ENCODE results near the gene GFER. TPM values are rescaled to one million over a fixed set of nuclear protein-coding genes. Genes with fewer than 3 reads are reported as not detected.

GFER gene
- total and polyA plus RNA-seq, 9 of the 15 experiments (the other 6 are each of a cell fraction or from before 2014, with no cell fraction given) = 4.3 to 53.7 (median 19.8) TPM

- peak; percentile 70 for TF ChIP-seq ZNF592 (IDR thresholded peaks at IDR 0.05)
- peak; percentile 73 for TF ChIP-seq ETS1 (conservative IDR thresholded peaks at IDR 0.05; ENCODE audit: control insufficient read depth, low read depth, low read length)
- peak; percentile 88 for TF ChIP-seq TAF1 (IDR thresholded peaks at IDR 0.05; ENCODE audit: control insufficient read depth, extremely low read depth, insufficient read depth, low read length, severe bottlenecking)
- TF ChIP-seq MLLT1 (IDR thresholded peaks at IDR 0.05) = no peak
- no peak for TF ChIP-seq ZFPM2 (CRISPR knock-in tag; IDR thresholded peaks at IDR 0.05)
- TF ChIP-seq TAF15 (IDR thresholded peaks at IDR 0.05; ENCODE audit: low read depth, low read length) = no peak
- no peak for TF ChIP-seq NELFE (IDR thresholded peaks at IDR 0.05; ENCODE audit: insufficient read depth, insufficient read length)
- peak; percentile 79; the same call in 1 of the 2 replicates for TF ChIP-seq ZBTB7A (IDR thresholded peaks at IDR 0.05; ENCODE audit: borderline replicate concordance, control insufficient read depth, low read depth, low read length)
- TF ChIP-seq GABPB1 (CRISPR knock-in tag; IDR thresholded peaks at IDR 0.05) = peak; percentile 81
- no peak for TF ChIP-seq ASH1L (IDR thresholded peaks at IDR 0.05; ENCODE audit: borderline replicate concordance, low read depth, partially characterized antibody)
- peak; percentile 41 for TF ChIP-seq NEUROD1 (IDR thresholded peaks at IDR 0.05; ENCODE audit: borderline replicate concordance, low read depth, low read length, partially characterized antibody)
- TF ChIP-seq RHOXF2B (CRISPR knock-in tag; conservative IDR thresholded peaks at IDR 0.05) = no peak
- TF ChIP-seq CREB5 (CRISPR knock-in tag; IDR thresholded peaks at IDR 0.05) = no peak
- no peak for TF ChIP-seq ATF4 (CRISPR knock-in tag; IDR thresholded peaks at IDR 0.05)
- no peak; the same call in 1 of the 2 replicates for TF ChIP-seq TOE1 (IDR thresholded peaks at IDR 0.05; ENCODE audit: borderline replicate concordance)
- TF ChIP-seq TOE1 (CRISPR knock-in tag; IDR thresholded peaks at IDR 0.05; ENCODE audit: borderline replicate concordance, low read depth) = peak; percentile 80; the same call in 1 of the 2 replicates
- TF ChIP-seq NFRKB (IDR thresholded peaks at IDR 0.05; ENCODE audit: low read depth) = no peak
Measured at GRCh38 chr16:1983544-1984346, at the start of gene GFER (continued).
